T-helper 22 cell (primary cell): ENCODE data around the gene PGC.
"Not testable (repeated sequence)": the region's sequence is repeated elsewhere in the genome, so short reads cannot be mapped to it uniquely, and the experiment has no call there.

Source experiments
- DNase-seq: peaks from one replicate; pipeline ENCODE4 v3.0.0-alpha.2; 2020; ENCODE audit warnings: low read depth

PGC gene

DNA sequence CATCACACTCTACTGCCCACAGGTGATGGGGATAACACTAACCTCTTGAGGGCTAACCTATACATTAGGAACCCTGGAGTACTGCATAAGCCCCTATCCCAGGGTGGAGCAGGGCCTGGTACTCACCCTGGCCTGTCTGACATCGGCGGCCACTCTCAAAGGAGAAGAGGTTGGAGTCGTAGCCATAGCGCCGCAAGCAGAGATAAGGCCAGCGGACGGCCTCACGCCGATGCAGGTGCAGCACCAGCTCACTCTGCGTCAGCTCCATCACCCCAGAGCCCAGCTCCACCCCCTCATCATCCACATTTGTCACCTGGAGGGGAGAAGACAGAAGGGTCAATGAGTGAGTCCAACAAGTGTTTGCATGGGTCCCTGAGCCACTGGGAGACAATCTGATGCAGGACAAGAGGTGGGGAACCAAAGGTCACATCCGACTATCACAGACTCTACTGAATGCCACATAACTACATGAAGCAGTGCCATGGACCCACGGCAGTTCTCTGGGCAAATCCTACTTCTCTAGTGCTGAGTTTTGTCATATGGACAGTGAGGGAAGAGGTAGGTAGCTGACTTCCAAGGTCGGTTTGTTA lies 28.2 kb upstream of the PGC start:
- no peak for DNase-seq

DNA sequence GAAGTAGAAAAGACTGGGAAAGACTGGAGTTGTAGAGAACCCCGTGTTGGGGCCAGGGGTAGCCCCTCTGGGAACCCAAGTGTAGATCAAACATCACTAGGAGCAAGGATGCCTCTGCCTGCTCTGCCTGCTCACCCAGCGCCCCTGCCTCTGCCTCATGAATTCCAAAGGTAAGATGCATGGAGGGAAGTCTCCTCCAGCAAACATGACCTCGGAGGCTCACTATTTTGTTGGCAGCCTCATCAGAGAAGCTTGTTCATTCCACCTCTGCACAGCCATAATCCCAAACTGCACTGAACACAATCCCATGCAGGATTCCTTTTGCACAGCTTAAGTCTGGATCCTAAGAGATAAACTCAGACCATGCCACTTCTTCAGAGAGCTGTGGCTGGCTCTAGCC lies 27.6 kb upstream of the PGC start:
- no peak for DNase-seq

DNA sequence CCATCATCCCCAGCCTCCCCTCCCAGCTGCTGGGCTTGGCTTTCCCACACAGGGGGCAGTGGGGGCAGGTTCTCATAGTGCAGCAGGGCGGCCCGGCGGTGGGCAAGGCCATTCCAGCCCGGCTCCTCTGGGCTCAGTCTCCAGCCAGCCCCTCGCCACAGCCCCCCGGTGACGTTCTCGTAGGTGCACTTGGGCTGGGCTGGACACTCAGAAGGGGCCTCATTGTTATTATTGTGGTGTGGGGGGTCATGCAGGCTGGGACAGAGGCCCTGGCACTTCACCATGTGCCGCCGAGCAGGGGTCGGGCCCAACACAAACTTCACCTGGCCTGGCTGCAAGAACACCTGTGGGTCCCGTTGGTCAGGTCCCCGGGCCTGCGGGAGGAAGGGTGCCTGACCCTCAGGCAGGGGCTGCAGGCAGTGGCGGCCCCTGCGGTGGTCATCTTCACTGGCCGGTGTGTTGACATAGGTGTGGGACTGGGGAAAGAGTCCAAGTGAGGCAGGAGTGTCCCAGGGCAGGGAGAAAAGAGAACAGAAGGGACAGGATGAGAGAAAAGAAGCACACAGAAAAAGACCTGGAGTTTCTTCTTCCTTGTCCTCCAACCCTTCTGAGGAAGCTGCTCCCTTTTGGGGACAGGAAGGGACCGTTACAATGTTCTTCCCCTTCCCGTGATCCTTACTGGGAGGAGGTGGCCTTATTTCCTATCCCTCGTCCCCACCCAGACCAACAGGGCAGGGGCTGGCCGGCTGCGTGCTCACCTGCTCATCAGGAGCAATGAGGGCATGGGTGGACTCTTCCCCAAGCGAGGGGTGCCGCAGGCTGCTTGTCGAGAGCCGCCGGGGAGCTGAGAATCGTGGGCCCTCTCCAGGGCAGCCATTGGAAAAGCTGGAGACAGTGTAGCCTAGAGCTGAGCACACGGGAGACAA lies 24.1 kb upstream of the PGC start:
- DNase-seq, result no peak

DNA sequence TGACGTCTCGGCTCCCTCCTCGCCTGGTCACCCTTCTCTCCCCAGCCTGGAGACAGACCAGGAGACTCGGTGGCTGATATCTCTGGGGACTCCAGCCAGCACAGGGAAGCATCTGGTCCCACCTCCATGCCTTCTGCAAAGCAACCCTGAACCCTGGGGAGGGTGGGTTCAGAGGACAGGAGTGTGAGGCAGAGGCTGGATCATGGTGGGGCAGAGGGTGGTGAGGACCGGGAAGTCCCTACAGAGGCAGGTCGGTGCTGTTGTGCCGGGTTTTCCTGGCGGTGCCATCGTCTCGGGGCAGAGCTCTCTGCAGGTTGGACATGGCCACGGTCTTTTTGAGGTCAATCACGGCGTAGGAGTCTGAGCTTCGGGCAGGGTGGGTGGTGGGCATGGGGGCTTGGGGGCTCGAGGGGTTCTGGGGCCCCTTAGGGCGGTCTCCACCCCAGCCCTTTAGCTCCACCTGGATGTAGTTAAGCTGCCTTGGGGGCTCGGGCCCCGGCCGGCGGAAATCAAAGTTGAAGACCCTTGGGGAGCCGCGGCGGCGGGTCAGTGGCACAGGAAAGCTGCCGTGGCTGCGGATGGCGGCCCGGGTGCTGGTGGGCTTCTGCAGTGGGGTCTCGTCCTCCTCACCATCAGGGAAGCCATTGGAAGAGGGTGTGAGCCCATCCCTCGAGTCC lies 23.3 kb upstream of the PGC start:
- DNase-seq, result no peak

DNA sequence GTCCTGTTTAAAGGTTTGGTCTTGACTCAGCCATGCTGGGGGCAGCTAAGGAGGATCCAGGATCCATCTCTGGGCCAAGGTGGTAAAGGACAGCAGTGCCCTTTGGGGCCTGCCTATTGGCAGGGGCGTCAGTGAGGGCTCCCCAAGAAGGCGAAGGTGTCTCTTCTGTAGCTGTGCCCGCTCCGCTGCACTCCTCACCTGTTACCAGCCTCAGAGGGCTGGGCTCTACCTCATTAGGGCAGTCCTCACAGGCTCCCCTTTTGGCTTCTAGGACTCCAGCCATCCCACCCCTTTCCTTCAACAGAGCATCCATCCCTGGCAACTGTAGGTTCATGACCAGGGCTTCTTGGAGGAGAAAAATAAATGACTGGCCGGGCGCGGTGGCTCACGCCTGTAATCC lies 22.2 kb upstream of the PGC start:
- DNase-seq, result no peak

DNA sequence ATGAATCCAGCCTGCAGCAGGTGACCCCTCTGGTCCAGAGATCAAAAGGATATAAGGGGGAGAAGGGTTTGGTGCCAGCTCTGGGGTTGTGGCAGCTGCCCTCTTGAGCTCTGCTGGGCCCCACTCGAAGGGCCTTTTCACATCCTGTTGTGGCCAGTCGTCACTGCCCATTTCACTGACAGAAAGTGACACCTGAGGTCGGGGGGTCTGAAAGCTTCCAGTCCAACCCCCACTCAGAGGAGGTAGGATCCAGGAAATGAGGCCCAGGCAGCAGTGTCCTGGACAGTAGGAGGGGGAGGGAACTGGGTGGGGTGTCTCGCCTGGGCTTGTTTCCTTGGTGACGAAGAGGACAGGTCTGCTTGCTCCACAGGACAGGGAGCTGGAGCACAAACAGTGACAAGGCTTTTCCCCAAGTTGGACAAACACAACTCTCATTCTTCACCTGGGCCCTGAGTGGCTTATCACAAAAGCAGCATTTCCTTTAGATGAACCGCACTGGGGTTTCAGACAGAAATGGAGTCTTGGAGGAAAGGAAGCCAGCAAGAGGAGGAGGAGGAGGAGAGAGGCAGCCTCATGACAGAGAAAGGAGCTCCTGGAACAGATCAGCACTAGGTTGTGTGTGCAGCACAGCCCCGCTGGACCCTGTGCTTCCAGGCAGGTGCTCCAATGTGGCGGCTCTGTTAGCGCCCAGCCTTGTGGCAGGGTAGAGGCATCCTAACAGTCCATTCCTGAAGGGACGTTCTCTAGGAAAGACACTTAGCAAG lies 21.5 kb upstream of the PGC start:
- no peak for DNase-seq

DNA sequence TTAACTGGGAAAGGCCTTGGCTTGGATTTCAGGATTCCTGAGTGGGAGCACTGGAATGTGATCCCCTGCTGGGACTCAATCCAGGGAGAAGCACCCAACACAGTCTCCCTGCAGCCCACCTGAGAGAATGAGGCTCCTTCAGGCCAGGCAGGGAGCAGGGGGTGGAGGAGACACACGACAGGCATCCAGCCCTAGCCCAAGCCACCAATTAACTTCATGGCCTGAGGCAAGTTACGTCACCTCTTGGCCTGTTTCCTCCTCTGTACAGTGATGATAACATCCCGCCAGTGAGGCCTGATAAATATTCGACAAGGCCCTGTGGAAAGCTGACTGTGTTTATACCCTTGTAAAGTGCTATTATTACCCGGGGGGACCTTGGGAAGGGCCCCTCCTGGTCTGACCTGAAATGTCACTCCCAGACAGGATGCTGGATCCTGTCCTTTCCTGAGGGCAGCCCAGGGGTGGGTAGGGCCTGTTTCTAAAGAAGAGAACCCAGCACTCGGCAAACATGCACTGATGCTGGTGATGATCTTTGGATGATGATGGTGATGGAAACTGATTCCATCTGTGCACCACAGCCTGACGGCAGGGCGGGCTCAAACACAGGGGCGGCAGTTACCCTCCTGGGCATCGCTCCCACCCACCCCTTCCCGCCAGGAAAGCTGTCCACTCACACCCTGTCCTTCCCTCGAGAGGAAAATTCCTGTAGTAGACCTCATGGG lies 20.1 kb upstream of the PGC start:
- no peak for DNase-seq

DNA sequence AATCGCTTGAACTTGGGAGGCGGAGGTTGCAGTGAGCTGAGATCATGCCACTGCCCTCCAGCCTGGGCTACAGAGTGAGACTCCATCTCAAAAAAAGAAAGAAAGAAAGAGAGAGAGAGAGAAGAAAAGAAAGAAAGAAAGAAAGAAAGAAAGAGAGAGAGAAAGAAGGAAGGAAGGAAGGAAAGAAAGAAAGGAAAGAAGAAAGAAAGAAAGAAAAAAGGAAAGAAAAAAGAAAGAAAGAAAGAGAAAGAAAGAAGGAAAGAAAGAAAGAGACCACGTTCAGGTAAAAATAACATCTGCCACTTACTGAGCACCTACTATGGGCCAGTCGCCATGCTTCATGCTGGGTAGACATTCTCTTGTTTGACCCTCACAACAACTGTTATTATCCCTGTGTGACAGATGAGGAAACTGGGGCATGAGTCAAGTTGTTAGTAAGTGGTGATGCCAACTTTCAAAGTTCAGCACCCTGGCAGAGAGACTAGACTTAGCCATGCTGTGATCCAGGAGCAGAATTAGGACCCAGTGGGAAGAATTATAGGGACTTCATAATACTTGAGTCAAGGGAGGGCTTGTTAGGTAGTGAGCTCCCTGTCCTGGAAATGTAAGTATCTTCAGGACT lies 19.0 kb upstream of the PGC start:
- not testable (repeated sequence) for DNase-seq

DNA sequence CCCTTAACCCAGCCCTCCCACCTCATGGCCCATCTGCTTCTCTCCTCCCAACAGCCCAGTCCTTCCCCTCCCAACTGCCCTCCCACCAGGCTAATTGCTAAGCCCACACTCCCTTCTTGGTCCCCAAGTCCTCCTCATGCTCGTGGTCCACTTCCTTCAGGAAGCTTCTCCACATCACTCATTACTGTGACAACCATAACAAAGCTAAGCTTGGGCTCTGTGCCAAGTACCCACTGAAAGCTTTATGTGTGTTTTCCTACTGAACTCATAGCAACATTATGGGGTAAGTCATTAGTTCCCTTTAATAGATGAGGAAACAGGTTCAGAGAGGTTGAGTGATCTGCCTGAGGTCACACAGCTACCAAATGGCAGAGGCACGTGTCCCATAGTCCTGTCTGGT lies 16.3 kb upstream of the PGC start:
- DNase-seq, result no peak

DNA sequence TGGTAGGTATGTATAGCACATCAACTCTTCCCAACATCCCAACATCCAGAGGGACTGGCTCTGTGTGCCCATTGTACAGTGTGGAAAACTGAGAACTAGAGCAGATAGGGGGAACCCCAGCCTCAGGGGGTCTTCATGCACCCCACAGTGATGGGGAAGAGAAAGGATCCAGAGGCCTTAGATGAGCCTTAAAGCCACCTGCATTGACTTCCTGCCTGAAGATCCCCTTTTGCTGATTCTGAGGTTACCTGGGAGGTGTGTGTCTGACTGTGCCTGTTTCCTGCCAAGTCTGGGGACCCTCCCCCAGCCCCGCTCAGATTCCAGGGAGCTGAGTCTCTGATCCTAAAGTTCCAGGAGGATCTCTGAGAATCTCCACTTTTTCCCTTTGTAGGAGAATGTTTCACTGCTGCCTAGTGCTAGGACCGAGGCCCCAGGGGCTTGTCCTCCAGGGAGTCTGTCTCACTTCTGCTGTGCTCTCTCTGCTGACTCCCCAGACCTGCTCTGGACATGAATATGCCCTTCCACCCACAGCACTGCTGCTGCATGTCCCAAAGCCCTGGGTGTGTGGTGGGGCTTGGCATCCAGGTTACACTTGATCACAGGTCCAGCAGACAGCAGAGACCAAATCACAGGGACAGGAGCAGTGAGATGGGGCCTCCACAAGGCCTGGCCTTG lies 12.8 kb upstream of the PGC start:
- DNase-seq, result no peak

DNA sequence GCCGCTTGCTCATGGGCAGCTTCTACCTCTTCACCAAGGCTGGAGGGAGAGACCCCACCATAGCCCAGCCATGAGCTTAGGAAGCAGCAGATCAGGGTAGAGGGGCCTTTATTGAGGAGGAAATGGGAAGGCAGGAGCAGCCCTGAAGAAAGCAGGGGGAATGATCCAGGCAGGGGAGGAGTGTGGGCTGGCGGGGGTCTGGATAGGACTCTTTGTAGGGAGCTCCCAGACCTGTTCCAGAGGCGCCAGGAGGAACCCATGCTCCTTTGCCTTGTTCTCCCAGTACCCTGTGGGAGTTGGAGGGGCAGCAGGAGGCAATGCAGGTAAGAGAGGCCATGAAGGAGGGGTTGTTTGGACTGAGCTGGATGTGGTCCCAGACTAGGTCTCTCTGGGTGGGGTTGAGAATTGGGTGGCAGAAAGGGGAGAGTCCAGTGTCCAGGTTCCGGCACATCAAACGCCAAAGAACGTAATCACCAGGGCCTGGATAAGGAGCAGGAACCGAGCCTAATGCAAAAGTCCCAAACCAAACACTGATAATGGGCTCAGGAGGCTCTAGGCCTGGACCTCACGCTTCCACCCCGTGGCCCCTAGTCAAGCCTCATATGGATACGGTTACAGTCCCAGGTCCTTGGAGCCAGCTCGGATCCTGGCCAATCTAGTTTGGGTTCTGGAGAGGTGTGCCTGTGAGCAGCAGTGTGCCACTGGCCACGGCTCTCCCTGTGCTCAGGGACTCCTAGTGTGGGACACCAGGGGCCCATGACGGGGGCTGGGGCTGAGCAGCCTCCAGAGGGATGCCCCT lies 12.1 kb upstream of the PGC start:
- DNase-seq, result no peak

DNA sequence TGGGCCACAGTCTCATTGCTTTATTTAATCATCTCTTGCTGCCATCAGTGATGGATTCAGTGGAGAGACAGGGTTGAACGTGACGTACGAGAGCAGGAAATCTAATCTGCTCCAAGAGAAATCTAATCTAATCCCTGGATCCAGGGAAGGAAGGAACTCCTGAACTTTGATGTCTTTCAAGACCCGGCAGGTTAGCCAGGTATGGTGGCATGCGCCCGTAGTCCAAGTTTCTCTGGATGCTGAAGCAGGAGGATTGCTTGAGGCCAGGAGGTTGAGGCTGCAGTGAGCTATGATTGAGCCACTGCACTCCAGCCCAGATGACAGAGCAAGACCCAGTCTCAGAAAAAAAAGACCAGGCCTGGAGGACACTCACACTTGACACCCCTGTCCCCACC lies 11.4 kb upstream of the PGC start:
- no peak for DNase-seq

DNA sequence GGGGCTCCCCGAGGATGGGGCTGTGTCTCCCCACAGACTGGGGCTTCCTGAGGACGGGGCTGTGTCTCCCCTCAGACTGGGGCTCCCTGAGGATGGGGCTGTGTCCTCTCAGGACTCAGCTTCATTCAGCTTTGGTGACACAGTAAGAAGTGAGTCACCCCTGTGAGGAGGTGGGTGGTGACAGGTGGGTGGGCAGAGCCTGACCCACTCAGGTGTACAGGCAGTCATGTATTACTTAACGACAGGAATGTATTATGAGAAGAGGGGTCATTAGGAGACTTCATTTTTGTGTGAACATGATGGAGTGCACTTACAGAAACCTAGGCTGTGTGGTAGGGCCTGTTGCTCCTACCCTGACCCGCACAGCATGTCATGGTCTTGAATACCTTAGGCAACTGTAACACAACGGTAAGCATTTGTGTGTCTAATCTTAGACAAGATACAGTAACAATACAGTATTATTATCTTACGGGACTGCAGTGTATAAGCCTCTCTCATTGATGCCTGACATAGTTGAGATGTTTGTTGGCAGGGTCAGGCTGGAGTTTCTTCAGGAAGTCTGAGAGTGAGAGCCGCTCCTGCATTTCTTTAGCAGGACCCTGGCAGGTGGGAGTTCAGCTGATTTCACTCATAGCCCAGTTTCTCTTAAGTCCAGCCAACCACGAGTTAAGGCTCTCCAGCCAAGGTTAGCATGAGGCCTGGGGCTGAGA lies 10.9 kb upstream of the PGC start:
- DNase-seq, result no peak

DNA sequence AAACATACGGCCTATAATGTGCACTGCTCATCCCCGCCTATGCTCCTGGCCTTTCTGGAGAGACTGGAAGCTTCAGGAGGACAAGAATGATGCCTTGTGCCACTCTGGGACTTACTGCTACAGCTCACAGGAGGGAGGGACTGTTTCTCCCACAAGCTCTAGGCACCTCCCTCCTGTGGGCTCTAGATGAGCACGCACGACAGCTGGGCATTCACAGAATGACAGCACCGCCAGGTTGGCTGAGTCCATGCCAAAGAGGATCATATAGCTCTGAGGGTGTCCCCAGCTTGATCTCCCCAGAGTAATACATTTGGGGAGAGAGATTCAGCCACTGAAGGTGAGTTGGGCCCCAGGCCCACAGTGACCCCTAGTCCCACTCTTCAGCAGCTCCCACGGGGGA lies 10.1 kb upstream of the PGC start:
- no peak for DNase-seq

DNA sequence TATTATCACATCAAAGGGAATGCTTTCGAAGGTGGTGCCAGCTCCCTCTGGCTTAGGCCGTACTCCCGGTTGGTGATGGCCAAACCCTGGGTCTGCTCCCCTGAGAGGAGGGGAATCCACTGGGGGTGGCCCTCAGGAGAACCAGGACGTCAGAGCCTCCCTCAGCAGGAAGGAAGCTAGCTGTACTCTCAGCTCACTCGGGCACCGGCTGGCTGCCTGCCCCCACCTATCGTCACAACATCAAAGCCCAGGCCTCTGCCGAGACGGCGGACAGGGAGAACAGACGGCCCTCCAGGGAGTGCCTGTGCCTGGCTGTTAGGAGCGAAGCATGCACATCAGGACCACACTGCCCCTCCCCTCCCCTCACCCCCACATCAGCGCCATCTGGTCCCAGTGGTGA lies 9.2 kb upstream of the PGC start:
- DNase-seq, result no peak

DNA sequence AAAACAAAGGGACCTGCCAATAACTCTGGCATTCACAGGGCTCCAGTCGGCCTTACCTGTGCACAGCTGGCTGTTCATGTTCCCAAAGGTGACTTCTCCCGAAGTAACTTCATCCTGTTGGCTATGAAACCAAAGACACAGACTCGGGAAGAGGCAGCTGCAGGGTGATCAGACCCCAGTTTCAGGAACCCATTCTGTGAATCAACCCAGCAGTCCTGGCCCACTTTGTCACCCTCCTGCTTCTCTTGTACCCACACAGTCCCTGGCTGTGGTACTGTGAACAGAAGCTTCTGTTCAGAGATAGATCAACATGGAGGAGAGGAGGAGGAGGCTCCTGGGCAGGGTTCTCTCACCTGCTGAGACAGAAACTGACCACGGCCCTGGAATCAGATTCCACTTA lies 8.7 kb upstream of the PGC start:
- no peak for DNase-seq

DNA sequence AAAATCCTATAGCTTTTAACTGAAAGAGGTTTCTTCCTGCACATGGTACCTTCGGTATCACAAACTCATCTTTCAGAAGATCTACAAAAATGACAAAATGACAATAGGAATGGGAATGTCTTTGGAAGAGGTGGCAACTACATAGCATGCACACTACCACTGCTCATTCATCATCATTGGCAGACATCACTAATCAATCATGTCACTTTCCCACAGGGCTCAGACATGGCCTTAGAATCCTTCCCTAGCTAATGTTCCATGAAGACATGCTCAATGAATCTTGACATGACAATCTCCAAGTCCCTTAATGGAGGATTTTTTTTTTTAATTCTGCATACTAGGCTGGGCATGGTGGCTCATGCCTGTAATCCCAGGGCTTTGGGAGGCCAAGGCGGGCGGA lies 3.2 kb upstream of the PGC start:
- no peak for DNase-seq

DNA sequence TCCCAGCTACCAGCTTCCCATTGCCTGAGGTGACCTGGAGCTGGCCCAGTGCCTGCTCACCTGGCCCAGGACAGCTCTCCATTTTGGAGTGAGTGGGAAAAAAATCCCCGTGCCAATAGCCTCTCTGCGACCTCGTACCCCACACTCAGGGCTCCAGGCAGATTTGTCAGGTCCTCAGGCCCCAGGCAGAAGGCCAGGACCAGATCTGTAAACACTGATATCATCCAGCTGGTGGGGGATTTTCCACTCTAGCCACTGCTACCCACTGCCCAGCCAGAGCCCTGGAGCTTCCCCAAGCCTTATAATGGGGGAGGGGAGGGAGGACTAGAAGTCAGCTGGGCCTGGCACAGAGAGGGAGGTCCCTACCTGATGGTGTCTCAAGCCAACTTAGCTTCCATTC lies 1.3 kb upstream of the PGC start:
- no peak for DNase-seq

DNA sequence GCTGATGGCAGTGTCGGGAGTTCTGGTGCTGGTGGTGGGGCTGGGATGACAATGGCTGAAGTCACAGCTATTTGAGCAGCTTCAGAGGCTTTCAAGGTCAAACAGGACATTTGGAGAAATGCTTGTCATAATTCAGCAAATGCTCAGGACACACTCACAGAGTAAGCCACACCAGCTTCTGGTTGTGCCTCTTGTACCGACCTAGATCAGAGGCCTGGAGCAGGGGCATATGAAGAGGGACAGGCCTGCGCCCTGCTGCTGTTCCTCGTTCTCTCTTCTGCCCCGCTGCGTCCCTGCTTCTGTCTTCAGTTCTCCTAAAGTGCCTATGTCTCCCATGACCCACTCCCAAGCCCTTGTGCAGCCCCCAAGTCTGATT lies 893 bp upstream of the PGC start:
- DNase-seq, result no peak
